NCI-H524 (cell line): Measurements from ENCODE around the gene CAMK1D.
"Not testable (repeated sequence)": the region's sequence is repeated elsewhere in the genome, so short reads cannot be mapped to it uniquely, and the experiment has no call there.

Experiments used
- DNase-seq, 2 experiments: peaks; one replicate each; lab custom pipeline; 2025; lab: John Stamatoyannopoulos, UW

Gene CAMK1D

DNA sequence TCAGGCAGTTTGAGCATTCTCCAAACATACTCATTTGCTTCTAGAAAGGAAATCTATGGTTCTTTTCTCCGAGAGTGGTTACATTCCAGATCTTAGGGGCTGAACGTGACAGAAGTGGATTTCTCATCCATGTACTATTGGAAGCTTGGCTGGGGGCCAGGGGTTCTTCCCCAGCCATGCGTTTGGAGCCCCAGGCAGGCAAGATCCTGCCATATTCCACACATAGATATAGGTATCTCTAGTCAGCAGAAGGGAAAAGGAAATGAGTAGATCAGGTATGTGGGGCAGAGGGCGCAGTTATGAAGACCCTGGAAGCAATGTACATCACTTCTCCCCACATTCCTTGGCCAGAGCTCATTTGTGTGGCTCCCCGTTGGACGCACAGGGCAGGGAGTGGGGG, 352.3 kb downstream of the CAMK1D start:
- peak in 1 of 2 experiments; percentile 30 for DNase-seq

DNA sequence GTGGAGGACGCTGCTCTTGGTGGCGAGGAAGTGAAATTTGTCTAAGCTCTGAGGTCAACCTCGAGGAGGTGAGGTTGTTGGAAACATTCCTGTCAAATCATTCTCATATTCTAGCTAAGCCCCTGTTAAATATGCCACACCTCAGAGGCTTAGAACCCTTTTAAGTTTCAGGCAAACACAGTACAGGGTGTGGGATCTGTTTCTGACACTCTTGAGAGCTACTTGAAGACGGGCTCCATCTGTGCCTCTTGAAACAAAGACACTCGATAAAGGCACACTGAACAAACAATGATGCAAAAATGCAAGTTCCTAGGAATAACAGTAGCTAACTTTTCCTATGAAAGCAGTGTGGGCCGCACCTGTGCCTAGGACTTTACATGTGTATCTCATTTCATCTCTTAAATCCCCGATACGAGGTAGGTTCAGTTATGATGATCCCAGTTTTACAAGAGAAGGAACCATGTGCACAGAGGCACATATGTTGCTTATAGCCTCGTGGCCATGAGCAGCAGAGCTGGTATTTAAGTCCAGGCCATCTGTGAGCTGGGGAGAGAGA, 352.9 kb downstream of the CAMK1D start:
- DNase-seq = peak; percentile 83 to 96

DNA sequence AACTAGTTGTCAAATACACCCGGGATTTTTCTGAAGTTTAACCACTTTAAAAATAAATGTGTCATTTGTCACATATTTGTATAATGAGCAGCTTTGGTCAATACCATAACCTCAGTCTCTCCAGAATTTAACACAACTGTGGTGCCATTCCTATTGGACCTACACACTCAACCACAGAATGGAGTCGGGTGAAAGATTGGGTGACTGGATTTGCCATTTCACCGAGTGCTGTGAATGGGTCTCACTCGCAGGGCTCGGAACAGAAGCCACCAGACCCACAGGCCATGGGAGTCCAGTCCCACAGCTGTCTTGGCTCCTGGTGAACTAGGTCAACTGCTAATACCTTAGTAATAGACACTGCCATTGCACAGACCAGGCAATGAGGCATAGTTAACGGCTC, 353.8 kb downstream of the CAMK1D start:
- DNase-seq = no peak

DNA sequence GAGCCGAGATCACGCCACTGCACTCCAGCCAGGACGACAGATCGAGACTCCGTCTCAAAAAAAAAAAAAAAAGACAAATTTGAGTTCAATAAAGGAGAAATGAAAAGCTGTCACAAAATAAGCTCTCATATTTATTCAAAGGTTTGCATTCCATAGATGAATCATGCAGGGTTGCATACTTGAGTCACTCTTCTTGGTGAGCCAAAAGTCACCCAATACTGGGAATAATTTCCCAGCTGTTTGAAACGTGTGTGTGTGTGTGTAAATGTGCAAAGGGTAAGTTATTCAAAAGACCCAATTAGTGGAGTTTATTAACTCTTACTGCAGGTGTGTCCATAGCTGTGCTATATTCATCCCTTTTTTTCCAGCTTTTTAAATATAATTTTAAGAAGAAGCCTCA, 354.5 kb downstream of the CAMK1D start:
- DNase-seq = no peak

DNA sequence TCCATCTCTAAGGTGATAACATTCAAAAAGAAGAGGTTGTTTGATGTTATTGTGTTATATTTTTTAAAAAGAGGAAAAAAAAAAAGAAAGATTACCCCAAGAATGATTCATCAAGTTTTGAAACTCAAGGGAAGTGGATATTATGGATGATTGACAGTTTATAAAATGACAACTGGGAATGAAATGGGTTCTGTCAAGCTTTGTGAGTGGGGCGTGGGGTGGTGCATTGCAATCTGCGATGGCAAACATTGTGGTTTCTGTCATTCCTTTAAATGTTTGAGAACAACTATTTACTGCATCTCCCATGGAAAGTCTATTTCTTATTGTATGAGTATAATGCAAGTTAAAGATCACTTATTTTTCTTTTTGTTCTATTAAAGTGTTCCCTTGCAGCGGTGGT, 355.1 kb downstream of the CAMK1D start:
- no peak for DNase-seq

DNA sequence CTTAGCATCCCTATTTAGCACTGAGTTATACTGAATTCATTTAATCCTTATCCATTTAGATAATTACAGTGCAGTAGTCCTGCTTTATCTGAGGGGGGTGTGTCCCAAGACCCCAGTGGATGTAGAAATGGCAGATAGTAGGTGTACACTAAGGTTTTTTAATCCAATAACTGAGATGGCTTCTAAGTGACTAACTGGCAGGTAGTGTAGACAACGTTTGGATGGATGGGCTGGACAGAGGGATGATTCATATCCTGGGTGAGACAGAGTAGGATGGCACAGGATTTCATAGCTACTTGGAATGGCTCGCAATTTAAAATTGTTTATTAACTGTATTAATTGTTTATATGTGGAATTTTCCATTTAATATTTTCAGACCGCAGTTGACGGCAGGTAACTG, 356.6 kb downstream of the CAMK1D start:
- no peak for DNase-seq

DNA sequence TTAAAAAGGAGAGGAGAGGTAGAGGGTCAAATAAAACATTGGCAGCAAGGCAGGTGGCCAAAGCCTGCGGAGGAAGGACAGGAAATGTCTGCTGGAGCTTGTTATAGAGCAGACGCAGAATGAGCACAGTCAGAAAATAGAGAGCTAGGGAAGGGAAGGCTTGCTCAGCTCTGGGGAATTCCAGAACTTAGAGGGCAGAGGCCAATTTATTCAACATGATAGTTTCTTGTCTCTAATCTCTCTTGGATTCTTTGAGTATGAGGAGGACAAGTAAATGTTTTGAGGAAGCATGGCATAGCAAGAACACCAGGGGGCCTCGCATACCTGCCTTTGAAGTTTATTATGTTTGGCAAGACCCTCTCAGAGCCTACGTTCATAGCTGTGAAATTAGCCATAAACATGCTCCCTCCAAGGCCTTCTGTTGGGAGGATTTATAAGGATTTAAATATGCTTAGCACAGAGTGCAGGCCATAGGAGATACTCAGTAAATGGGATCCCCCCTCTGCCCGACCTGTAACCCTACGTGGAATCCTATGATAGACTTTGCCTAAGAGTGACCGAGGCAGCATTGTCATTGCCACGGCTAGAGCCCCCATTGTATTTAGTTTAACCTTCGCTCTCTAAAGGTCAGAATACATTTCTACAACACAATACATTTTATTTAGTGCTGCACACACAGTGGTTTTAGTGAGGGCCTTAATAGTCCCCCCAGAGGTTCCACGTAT, 358.3 kb downstream of the CAMK1D start:
- DNase-seq = peak; percentile 3 to 47

DNA sequence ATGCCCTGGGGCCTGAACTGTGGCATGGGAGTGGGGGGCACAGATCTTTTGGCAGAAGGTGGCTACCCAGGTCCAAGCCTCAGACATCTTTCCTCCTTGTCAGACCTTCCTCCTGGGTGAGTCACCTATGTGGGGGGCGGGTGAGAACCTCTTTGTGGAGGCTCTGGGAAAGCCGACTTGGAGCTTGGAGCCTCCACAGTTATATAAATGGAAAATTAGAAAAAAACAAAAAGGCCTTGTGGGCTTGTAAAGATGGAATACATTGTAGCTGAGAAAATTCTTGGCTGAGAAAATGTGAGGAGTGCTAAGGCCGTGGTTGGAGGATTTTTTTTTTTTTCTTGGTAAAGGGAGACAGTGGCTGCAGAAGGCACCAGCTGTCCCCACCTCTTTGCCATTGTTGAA, 359.7 kb downstream of the CAMK1D start:
- no peak for DNase-seq

DNA sequence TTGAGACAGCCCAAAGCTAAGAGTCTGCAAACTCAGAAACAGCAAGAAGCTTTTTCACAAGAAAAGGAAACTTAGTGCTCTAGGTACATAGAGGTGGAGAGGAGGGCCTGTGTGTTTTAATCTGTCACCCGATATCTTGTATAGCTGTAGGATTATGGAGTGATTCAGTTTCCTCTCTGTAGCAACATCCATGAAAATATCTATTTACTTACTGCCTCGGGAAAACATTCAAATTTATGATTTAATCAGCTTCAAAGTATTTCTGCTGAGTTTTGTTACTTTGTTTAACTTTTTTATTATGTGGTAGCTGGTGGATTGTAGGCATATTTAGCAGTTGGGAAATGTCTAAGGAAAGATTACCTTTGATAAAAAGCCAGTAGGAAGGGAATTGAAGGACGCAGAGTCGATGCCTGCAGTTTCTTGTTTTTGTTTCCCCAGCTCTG, 360.2 kb downstream of the CAMK1D start:
- DNase-seq = peak; percentile 0 to 46

DNA sequence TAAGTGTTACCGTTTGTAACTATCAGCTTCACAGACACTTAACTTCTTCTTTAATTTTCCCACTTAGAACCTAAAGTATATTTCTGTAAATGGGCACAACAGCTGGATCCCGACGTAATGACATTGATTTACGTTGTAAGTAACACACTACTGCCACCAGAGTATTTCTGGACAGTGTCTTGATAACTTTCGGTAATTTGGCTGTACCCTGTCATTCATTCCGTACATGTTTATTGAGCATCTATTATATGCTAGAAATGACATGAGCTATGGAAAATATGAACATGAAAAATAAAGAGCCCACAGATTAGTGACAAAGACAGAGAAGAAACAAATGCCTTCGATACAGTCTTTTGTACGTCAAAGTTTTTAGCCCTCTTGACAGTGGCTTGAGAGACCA, 360.8 kb downstream of the CAMK1D start:
- DNase-seq = no peak

DNA sequence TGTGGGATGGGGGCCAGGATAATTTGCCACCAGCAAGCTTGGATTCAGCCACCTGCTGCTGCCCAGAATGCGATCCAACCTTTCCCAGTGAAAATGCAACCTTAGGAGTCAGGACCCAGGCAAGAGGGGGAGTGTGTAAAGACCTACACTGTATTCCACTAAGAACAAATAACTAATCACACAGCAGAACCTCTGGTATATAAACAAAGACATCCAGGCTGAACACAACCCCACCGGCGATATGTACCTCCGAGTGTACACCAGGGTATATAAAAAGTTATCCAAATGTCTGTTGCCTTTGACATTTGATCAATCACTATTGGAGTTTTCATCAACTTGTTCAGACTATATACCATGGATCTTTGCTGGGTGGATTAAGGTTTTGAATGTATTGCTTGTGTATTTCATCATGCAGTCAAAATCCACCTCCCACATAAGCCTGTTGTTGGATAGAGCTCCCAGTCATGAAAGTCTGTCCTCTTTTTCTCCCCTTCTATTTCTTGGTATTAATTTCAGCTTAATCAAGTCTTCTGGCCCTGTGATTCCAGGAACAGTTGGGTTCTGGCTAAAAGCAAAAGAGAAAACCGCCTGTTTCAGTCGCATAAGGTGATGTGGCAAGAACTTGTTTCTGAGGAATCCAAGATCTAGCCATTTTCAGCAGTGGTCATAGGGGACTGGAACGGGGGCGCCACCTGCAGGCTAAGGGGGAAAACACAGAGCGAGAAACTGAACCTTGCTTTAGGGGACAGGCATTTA, 361.4 kb downstream of the CAMK1D start:
- peak in 1 of 2 experiments; percentile 50 for DNase-seq

DNA sequence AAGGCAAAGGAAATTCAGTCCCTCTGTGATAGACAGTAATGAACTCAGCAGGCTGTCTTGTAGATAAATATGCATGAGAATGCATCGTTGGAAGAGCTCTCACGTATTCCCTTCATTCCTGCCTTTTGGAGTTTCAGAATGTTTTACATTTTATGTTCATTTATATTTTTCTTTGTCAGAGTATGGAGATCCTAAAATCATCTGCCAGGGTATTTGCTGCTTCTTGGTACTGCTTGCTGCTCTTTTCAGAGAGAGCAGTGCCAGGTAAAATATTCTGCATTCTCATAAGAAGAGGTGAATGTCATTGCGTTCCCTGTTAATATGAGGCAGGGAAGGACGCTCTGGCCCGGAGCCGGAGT, 362.0 kb downstream of the CAMK1D start:
- DNase-seq = no peak

DNA sequence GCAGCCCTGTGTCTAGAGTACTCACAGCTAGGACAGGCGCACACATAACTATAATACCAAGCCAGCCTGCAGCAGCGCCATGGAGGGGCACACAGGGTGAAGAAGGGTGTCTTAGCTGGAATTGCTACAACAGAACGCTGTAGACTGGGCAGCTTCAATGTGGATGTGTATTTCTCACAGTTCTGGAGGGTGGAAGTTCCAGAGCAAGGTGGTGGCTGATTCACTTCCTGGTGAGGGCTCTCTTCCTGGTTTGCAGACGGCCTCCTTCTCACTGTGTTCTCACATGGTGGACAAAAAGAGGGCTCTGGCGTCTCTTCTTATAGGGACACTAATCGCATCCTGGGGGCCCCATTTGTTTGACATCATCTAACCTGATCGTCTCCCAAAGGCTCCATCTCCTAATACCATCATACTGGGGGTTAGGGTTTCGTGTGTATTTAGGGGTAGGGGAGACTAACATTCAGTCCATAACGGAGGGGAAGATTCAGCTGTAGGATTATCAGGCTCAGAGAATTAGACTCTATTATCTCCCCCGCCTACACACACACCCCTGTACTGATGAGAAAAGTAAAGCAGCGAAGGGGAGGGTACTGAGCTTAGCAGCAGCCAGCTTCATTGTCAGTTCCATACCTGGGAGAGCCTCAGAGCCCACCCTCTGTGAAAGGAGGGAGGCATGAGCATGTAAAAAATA, 363.1 kb downstream of the CAMK1D start:
- no peak for DNase-seq

DNA sequence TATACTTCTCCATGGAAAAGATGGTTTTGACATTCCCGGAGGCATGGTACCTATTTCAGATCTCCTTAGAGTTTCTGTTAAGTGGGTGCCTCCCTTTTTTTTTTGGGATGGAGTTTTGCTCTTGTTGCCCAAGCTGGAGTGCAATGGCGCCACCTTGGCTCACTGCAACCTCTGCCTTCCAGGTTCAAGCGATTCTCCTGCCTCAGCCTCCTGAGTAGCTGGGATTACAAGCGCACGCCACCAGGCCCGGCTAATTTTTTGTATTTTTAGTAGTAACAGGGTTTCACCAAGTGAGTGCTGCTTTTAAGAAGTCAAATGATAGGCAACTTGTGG, 363.6 kb downstream of the CAMK1D start:
- DNase-seq = not testable (repeated sequence)

DNA sequence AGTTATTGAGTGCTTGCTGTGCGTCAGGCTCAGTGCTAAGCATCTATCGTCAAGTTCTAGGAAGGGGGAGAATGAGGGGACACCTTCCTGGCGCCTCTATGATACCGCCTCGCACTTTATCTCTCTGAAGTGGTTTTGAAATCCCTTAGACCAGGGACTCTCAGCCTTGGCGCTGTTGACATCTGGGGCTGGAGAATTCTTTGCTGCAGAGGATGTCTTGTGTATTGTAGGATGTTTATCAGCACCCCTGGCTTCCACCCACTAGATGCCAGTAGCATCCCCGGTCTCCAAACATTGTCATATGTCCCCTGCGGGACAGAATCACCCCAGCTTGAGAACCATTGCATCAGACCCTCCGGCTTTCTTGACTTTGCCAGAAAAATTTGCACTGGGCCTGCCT, 366.7 kb downstream of the CAMK1D start:
- peak in 1 of 2 experiments; percentile 5 for DNase-seq

DNA sequence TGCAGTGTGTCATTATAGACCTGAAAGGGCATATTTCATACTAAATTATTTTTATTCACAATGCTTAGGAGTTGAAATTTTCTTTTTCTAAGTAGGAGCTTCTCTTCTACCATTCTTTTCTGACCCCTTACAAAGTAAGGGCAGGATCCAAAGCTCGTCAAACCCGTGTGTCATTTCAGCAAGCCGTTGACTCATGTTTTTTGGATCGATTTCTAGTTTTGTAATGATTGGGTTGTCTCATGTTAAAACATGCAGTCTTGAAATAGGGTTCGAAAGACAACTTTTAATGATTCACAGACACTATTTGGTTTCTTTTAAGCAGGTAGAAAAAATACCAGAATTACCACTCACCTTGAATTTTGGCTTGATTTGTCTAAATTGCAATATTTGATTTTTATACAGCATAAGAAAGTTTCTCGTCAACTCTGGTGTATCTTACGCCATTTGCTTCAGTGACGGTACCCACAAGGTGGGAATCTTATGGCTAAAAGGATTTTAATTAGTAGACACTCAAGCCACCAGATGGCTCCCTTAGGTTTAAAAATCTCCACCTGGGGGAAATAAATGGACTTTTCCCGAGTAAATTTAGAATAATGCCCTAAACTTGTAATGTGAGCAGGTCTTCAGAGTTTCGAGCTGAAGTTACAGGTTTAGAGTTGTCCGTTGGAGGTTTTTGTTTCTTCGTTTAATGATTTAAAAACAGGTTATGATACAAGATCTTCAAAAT, 368.8 kb downstream of the CAMK1D start:
- DNase-seq = peak in 1 of 2 experiments; percentile 36

DNA sequence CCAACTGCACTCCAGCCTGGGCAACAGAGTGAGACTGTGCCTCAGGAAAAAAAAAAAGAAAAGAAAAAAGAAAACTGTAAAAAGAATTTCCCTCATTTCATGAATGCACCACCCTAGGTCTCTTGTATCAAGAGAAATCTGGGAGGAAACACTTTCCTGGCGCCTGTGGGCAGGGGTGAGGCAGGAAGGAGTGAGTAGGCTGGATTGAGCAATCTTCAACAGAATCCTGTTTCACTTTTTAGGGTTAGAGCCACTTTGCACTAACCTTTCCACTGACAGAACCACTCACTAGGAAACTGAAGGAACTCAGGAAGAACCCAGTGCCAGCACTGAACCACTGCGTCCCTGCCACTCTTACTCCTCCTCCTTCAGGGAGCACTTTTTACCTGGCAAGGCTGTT, 370.0 kb downstream of the CAMK1D start:
- no peak for DNase-seq

DNA sequence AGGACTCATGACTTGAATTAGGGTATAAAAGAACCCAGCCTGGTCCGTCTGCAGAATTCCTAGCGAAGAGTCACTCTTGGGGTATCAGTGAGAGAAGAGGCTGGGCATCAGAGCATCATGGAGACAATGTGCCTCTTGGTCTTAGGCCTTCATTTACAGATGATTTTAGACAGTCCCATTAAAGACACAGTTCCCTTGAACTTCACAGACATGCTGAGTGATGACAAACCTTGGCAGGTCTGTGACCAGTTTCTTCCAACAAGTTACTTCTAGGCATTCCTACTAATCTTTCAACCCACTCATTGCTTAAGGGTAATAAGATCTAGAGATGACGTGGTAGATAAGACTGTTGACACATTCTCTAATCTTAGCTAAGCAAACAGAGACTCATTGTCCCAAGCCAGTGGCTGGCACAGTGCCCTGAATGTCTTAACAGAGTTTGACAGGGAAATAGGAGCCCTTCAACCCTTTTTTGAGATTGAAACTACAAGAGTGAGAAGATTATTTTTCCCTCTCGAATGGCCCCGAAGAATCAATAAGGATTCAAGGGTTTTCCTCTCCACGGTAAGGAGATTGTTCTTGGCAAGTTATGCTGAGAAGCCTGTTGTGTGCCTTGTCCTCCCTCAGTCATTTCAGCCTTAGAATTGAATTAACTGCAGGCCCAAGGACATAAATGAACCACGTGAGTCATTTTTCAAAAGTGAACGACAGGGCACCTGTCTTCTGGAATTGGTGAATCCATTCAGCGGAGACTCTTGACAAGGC, 371.1 kb downstream of the CAMK1D start:
- DNase-seq = peak in 1 of 2 experiments; percentile 44

DNA sequence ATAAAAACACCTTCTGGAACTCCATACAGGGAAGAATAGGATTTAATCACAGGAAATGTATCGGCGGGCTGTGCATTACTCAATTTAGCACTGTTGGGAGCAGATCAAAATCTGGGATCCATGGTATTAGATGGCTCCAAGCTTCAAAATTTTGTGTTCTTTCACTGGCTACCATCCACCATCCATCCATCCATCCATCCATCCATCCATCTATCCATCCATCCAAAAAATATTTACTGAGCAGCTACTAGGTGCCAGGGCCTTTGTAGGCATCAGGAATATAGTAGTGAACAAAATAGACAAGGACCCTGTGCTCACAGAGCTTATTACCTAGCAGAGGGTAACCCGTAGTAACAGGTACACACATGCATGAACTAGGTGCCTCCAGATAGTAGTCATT, 372.0 kb downstream of the CAMK1D start:
- no peak for DNase-seq

DNA sequence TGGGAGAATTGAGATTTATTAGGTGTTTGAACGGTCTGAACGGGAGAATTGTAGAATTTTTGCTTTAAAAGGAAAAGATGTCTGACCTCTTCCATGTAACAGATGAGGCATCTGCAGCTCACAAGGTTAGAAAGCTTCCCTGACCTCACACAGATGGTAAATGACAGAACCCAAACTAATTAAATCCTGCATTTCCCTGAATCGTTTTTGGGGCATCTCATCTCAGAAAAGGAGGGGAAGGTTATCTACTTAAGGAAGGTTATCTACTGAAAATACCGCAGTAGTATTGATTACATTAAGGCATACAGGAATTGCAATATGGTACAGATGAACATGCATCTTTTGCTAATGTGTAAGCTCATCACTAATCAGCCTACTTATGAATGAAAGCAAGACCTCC, 373.9 kb downstream of the CAMK1D start:
- DNase-seq = no peak

DNA sequence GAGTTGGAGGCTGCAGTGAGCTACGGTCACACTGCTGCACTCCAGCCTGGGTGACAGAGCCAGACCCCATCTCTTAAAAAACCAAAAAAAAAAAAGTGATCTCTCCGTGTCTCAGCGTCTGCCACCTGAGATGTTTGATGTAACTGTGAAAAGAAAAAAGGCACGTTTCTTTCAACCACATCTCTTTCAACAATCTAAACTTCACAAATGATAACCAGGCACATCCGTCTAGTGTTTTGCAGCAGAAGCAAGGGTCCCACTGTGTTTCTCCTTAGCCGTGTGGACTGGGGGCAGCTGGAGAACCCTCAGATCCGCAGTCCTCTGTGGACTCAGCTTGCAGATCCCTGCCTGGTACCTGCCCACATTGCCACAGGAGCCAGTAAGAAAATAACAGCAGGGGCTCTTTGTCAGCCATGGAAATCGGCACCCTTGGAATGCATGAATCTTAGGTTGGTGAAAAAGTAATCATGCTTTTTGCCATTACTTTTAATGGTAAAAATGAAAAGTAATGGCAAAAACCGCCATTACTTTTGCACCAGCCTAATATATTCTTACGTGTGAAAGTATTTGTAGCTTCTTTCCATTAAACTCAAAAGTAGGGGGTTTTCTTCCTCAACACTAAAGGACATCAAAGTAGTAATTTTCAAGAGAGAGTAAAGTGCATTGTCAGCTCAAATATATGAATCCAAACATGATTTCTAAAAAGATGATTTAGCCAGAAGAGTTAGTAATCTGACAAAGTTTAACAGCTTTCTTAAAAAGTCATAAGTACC, 375.6 kb downstream of the CAMK1D start:
- DNase-seq = no peak
